GM21737 (cell line): ENCODE data around the gene CDCA4.

Source experiments
- ATAC-seq: cut with Tn5 transposase; IDR thresholded peaks from one replicate; pipeline ENCODE4 v1.9.1; 2021; ENCODE audit warnings: mild to moderate bottlenecking, moderate library complexity; ENCODE audit not compliant: unreplicated experiment

Gene CDCA4

DNA sequence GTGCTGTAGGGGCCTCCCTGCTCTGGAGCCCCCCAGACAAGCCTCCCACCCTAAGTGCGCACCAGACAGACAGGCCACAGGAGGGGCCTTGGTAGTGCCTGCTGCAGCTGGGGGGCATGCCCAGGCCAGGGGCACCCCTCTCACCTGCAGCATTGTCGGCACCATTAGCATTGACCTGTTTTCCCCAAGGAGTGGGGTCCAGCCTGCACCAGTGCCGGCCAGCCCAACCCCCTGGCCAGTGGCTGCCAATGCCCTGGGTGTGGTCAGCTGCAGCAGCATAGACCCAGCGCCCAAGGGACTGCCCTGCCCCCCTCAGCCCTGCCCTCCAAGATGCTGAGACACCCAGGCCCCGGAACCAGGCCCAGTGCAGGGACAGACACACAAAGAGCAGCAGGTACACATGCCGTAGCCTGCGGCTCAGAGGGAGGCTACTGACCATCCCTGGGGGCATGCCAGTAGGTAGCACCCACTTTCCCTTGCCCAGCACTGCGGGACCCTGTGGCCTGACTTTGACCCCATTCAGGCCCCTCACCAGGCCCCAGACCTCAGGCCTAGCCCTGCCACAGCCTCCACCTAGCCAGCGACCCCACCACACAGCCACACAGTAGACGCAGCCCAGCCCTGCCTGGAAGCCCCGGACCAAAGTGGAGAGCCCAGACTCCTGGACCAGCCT is 43.7 kb downstream of the CDCA4 start:
- ATAC-seq, result no peak

GRCh38 chr14:104976198-104977007 is 44.5 kb downstream of the CDCA4 start:
- ATAC-seq, result no peak

DNA sequence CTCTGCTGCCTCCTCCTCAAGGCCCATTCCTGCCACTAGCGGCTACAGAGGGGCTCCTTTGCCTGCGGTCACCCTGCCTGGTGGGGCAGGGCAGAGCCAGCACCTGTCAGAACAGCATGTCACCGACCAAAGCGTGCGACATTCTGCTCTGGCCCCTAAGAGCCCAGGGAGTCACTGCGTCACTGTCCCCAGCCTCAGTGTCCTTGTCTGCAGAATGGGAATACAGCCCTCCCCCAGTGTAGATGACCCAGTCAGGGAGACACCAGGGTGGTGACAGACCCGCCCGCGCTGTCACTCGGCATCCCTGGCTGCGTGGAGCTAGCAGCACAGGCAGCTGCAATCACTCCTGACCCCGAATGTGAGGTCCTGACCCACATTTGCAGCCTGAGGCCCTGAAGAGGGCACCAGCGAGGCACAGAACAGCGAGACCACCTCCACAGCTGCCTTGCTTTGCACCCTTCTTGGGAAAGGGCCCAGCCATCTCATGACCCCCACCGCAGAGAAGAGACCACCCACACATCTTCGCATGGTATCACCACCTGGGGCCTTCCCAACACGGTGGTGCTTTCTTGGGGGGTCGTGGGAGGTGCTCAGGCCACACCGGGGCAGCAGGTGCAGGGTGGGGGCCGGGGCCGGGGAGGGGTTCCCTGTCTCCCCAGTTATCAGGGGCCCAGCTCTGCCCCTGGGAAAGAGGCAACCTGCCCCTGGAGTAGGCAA is 45.2 kb downstream of the CDCA4 start:
- no peak for ATAC-seq

- no peak for ATAC-seq
Observed at GRCh38 chr14:104974665-104975390, 46.1 kb downstream of the CDCA4 start.

DNA sequence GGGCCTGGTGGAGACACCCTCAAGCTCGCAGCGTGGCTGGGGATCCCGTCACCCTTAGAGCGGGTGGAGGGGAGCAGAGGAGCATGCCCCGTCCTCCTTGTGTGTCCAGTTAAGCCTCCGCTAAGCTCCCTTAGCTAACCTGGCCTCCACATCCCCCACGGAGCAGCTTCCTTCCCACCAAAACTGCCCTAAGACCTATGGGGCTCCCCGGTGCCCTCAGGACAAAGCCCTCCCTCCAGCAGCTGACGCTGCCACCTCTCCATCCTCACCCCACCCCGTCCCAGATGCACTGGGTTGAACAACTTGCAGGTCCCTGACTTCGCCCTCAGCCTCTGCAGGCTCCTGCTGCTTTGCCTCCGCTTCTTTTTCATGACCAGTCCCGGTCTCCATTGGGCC is 46.7 kb downstream of the CDCA4 start:
- no peak for ATAC-seq

DNA sequence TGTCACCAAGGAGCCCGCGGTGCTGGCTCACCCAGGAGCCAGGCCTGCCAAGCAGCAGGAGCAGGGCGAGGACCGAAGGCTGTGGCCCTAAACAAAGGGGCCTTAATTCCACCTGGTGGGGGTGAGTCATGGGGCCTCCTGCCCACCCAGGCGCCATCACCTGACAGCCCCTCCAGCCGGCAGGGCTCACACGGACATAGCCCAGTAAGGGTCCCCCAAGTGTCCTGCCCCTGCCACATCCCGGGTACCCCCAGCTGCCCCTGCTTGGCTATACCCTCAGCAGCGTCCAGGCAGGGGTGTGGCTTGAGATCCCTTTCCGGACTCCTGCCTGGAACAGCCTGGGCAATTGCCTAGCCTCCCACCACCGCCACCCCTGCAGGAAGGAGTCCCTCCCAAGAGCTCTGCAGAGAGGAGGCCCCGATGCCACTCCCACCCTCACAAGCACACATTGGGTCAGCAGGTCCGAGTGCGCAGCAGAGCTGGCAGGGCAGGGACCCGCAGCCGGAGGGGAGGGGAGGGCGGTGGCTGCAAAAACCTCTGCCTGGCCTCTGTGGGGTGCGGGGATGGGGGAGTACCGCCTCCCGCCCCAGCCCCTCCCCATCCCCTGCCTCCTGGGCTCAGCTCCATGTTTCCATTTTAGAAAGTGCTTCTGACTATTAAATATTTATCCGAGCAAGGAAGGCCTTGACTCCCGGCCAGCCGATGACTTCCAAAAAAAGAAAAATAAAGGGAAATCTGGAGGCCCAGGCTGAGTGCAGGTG is 47.3 kb downstream of the CDCA4 start:
- no peak for ATAC-seq

DNA sequence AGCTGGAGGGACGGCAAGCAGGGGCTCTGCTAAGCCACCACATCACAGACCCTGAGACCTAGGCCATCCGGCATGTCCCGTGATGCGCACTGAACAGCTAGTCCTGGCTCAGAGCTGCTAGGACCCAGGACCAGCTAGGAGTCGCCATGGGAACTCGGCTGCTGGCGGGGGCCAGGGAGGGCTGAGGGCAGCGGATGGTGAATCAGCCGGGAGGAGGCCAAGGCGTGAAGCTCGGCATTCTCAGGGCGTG is 47.8 kb downstream of the CDCA4 start:
- no peak for ATAC-seq

GRCh38 chr14:104972301-104973134 is 48.4 kb downstream of the CDCA4 start:
- ATAC-seq, result no peak

DNA sequence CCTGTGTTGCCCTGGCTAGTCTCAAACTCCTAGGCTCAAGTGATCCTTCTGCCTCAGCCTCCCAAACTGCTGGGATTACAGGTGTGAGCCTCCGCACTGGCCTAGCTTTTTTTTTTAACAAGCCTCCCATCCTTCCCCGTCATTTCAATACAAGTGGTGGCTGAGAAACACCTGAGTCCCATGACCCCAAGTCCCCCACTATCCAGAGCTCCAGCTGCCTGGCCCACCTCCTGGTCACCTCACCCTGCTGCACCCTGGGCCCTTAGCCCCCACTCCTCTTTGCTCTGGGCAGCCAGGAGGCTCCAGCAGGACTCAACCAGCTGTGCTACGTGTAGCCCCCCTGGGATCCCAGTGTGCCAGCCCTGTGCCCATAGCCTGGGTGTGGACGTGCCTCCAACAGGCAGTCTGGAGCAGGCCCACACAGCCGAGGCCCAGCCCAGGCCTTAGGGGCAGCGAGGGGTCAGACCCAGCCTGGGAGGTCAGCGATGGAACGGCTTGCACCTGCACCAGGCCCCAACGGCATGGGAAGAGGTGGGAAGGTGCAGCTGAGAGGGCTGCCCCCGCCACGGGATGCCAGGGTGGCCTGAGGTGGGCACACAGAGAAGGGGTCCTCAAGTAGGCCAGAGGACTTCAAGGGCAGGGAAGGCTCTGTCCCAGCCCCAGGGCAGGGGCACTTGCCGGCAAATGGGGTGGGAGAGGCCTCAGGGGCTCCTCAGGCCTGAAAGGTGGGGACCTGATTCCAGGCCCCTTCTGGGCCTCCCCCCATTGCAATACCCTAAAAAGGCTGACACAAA is 49.2 kb downstream of the CDCA4 start:
- ATAC-seq, result no peak

DNA sequence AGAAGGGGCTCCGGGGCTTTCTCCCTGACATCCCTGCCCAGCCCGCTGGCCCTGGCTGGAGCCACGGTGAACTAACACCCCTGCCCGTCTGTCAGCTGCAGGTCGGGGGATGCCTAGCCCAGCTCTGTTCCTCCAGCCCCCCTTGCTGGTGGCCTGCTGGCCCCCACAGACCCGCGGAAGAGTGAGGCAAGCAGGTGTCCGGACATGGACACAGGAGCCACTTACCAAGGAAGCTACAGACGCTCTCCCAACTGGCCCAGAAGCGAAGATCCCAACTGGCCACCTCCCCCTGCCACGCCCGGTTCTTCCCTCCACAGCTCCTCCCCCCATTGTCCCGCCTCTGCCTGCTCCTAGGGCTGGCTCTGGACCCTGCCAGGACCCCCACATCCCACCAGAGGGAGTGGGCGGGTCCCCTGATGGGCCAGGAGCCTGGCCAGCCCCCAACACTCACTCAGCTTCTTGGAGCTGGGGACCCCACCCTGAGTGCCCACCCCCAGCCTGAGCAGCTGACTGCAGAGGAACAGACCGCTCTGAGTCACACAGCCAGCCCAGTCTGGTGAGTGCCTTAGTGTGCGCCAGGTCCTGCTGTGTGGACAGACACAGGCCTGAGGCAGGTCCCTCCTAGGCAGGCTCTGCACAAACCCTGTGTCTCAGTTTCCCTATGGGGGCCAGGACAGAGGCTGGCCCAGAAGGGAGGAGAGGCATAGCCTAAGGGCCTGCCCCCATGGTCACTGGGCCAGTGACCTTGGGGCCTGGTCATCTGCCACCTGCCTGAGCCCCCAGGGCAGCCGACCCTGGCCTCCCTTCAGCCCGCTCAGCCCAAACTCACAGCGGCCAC is 50.4 kb downstream of the CDCA4 start:
- ATAC-seq, result no peak

DNA sequence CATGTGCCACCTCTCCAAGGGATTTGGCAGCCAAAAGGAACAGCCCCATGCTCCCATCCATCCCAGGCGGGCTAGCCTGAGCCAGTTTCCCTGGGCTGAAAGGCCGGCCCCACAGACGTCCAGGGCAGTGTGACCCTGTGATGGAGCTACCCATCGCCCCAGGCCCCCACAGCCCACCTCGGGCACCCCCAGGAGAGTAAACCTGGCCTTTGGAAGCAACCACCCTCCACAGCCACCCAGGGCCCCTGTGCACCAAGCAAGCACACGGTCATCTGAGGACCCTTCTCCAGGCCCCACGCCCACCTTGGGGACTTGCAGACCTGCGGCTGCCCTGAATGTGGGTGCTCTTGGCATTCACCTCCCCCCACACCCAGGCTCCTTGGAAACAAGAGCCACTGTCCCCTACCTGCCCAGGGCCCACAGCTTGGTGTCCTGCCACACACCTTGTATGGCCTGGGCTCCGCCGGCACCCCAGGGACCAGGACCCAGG is 51.1 kb downstream of the CDCA4 start:
- ATAC-seq, result no peak

DNA sequence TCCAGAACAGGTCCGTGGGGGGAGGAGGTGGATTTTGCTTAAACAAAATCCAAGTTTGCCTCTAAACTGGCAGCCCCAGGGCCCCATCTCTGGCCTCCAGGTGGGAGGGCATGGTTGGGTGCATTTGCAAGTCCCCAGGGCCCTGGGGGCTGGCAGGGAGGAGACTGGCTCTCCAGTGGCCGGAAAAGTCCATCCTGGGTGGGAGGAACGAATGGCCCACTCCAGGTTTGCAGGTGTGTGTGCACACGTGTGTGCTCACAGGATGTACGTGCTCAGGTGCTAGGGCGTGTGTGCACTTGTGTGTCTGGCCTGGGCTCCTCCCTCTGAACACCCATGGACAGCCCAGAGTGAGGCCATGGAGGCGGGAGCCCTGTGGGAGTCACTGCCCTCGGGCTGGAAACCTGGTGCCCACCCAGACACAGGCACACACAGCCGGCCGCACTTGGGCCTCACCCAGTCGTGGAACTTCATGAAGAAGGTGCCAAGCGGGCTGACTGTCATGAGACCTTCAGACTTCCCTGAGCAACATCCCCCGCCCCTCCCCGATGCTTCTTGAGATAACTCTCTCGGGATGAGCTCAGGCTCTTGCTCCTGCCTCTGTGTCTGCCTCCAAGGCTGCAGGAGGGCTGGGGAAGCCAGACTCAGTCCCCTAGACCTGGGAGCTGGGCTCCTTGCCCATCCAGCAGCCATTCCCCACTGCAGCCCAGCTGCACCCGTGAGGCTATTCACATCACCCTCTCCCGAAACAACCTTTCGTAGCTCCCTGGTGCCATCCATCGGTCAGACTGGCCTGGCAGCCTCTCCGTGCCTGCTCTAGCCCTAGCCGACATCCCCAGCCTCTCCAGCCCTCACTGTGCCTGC is 52.1 kb downstream of the CDCA4 start:
- ATAC-seq, result no peak

GRCh38 chr14:104968153-104968527 is 52.7 kb downstream of the CDCA4 start:
- ATAC-seq, result no peak

GRCh38 chr14:104967386-104968152 is 53.3 kb downstream of the CDCA4 start:
- no peak for ATAC-seq

GRCh38 chr14:104966981-104967385 is 53.9 kb downstream of the CDCA4 start:
- ATAC-seq, result no peak

GRCh38 chr14:104966261-104966865 is 54.5 kb downstream of the CDCA4 start:
- ATAC-seq, result no peak
